Rectal smooth muscle tissue (tissue), 1 donor: Measurements from ENCODE around the gene SEMA6A.

ENCODE experiments used
- H3K27ac ChIP-seq: one replicate; pipeline ENCODE4 v1.7.0; 2013; ENCODE audit warnings: low read depth, low read length, inconsistent platforms
- H3K27me3 ChIP-seq: one replicate; pipeline ENCODE4 v1.7.0; 2013; ENCODE audit warnings: low read length; ENCODE audit not compliant: control insufficient read depth, insufficient read depth
- H3K36me3 ChIP-seq: one replicate; pipeline ENCODE4 v1.7.0; 2013; ENCODE audit warnings: low read length; ENCODE audit not compliant: control insufficient read depth, insufficient read depth
- H3K4me1 ChIP-seq: one replicate; pipeline ENCODE4 v1.7.0; 2013; ENCODE audit warnings: low read length; ENCODE audit not compliant: control insufficient read depth, insufficient read depth
- H3K4me3 ChIP-seq: one replicate; pipeline ENCODE4 v1.7.0; 2013; ENCODE audit warnings: low read length
- H3K9ac ChIP-seq: one replicate; pipeline ENCODE4 v1.7.0; 2013; ENCODE audit warnings: low read length

The SEMA6A gene

GRCh38 chr5:116595498-116595897 is 20.9 kb upstream of the SEMA6A start:
- H3K27me3 ChIP-seq = no peaks in the 10 kb centered on the region
- no peak overlapping the region for H3K9ac ChIP-seq
- H3K27ac ChIP-seq = no peak overlapping the region
- no peaks in the 10 kb centered on the region for H3K4me1 ChIP-seq
- H3K4me3 ChIP-seq = no peak overlapping the region
- no peaks in the 10 kb centered on the region for H3K36me3 ChIP-seq

DNA sequence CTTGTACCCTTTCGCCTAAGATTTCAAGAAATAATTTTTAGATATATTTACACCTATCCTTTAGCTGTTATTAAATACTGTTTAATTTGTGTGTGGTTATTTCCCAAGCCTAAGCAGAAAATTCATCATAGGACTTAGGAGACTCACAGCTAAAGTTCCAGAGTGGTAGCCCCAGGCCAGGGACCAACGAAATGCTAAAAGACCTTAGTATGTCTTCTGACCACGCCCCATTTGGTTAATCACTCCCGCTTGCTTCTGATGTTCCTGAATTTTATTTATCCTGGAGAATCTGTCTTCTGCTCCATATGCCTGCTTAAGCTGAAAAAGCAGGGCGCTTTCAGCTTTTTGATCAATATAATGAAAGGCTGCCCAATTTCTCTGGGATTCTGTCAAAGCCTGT is 18.7 kb upstream of the SEMA6A start:
- no peak overlapping the region for H3K9ac ChIP-seq
- no peaks in the 10 kb centered on the region for H3K27me3 ChIP-seq
- no peak overlapping the region for H3K27ac ChIP-seq
- no peaks in the 10 kb centered on the region for H3K36me3 ChIP-seq
- H3K4me3 ChIP-seq = no peak overlapping the region
- no peaks in the 10 kb centered on the region for H3K4me1 ChIP-seq

DNA sequence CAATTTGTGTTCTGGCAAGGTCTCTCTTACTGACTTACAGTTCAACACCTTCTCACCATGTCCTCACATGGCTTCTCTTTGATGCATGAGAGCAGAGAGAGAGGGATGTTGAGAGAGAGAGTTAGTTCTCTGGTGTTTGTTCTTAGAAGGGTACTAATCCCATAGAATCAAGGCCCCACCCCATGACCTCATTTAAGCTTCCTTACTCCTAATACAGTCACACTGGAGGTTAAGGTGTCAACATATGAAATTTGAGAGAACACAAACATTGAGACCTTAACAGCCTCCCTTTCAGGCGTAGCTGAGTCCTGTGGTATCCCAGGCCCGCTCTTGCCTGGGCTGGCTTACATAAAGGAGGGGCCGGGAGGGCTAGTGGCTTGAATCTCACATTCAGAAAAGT is 10.6 kb upstream of the SEMA6A start:
- H3K4me3 ChIP-seq = no peak overlapping the region
- H3K9ac ChIP-seq = no peak overlapping the region
- H3K27ac ChIP-seq = no peak overlapping the region
- no peaks in the 10 kb centered on the region for H3K27me3 ChIP-seq
- no peaks in the 10 kb centered on the region for H3K36me3 ChIP-seq
- no peaks in the 10 kb centered on the region for H3K4me1 ChIP-seq

- no peak overlapping the region for H3K27ac ChIP-seq
- no peaks in the 10 kb centered on the region for H3K4me1 ChIP-seq
- no peak overlapping the region for H3K9ac ChIP-seq
- H3K27me3 ChIP-seq = no peaks in the 10 kb centered on the region
- no peaks in the 10 kb centered on the region for H3K36me3 ChIP-seq
- no peak overlapping the region for H3K4me3 ChIP-seq
Measured at GRCh38 chr5:116583862-116584222, 9.2 kb upstream of the SEMA6A start.

DNA sequence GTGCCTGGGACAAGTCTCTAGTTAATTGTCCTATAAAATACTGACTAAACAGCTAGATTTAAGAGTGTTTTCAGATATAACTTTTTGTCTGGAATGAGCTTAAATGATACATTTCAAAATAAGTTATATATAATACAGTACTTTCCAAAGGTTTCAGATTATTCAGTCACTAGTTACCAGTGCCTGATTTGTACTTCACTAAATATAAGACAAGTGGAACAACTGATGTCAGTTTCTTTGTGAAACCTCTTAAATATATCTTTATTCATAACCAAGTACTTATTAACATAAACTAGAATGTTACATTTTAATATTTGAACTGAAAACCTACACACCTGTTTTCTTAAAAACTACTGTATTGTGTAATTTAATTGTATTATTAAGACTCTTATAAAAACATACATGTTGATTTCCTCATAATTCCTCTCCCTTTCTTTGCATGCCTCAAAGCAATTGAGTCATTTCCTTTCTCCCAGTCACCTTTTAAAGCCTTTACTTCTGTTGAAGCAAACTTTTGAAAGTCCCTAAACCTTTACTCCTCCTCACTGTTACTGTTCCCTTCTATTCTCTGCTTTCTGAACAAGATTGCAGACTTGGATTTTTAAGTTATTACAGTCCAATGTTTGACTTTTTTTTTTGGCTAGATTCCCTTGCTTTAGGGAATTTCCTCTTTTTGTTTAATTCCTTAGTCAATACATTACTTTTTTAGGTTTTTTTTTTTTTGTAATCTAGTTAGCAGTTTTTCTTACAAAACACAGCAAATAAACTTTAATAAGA is 8.7 kb upstream of the SEMA6A start:
- Histone ChIP-seq H3K27ac (no peak overlapping the region), H3K36me3 (no peaks in the 10 kb centered on the region), H3K27me3 (no peaks in the 10 kb centered on the region), H3K4me1 (no peaks in the 10 kb centered on the region), H3K9ac (no peak overlapping the region), H3K4me3 (no peak overlapping the region)

- no peaks in the 10 kb centered on the region for H3K36me3 ChIP-seq
- no peak overlapping the region for H3K4me3 ChIP-seq
- no peaks in the 10 kb centered on the region for H3K4me1 ChIP-seq
- no peak overlapping the region for H3K9ac ChIP-seq
- no peak overlapping the region for H3K27ac ChIP-seq
- no peaks in the 10 kb centered on the region for H3K27me3 ChIP-seq
Measured at GRCh38 chr5:116581910-116582309, 7.3 kb upstream of the SEMA6A start.

GRCh38 chr5:116579144-116579543 is 4.5 kb upstream of the SEMA6A start:
- Histone ChIP-seq H3K4me1 (peaks cover 2% of the 10 kb centered on the region), H3K27me3 (no peaks in the 10 kb centered on the region), H3K36me3 (no peaks in the 10 kb centered on the region), H3K4me3 (no peak overlapping the region), H3K27ac (no peak overlapping the region), H3K9ac (no peak overlapping the region)

DNA sequence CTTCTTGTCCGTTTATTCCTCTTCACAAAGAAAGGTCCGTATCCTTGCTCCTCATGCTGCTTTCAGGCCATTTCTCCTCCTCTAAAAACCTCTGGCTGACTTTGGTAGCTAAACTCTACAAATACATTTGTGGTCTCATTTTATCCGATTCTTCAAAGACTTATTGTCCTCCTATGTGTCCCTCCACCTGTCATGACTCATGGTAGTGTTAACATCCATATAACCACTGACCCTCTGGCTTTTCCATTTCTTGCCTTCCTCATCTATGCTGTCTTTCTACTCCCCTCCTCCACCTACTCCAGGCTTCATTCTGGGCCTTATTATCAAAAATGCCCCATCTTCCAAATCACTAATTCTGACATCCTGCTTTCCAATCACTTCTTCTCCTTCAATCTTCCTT is 4.1 kb upstream of the SEMA6A start:
- peaks cover 2% of the 10 kb centered on the region for H3K4me1 ChIP-seq
- peaks cover under 1% of the 10 kb centered on the region for H3K27me3 ChIP-seq
- H3K27ac ChIP-seq = no peak overlapping the region
- H3K4me3 ChIP-seq = no peak overlapping the region
- no peak overlapping the region for H3K9ac ChIP-seq
- no peaks in the 10 kb centered on the region for H3K36me3 ChIP-seq

- no peak overlapping the region for H3K9ac ChIP-seq
- H3K4me1 ChIP-seq = peaks cover 2% of the 10 kb centered on the region
- peaks cover 4% of the 10 kb centered on the region for H3K27me3 ChIP-seq
- no peak overlapping the region for H3K4me3 ChIP-seq
- no peaks in the 10 kb centered on the region for H3K36me3 ChIP-seq
- no peak overlapping the region for H3K27ac ChIP-seq
Measured at GRCh38 chr5:116577064-116577788, 2.6 kb upstream of the SEMA6A start.

GRCh38 chr5:116576053-116576713 is 1.6 kb upstream of the SEMA6A start:
- peaks cover 2% of the 10 kb centered on the region for H3K4me1 ChIP-seq
- peaks cover 4% of the 10 kb centered on the region for H3K27me3 ChIP-seq
- H3K36me3 ChIP-seq = no peaks in the 10 kb centered on the region
- peak overlapping the region; percentile 28 for H3K9ac ChIP-seq
- H3K4me3 ChIP-seq = peak overlapping the region; percentile 77
- H3K27ac ChIP-seq = peak overlapping the region; percentile 72

DNA sequence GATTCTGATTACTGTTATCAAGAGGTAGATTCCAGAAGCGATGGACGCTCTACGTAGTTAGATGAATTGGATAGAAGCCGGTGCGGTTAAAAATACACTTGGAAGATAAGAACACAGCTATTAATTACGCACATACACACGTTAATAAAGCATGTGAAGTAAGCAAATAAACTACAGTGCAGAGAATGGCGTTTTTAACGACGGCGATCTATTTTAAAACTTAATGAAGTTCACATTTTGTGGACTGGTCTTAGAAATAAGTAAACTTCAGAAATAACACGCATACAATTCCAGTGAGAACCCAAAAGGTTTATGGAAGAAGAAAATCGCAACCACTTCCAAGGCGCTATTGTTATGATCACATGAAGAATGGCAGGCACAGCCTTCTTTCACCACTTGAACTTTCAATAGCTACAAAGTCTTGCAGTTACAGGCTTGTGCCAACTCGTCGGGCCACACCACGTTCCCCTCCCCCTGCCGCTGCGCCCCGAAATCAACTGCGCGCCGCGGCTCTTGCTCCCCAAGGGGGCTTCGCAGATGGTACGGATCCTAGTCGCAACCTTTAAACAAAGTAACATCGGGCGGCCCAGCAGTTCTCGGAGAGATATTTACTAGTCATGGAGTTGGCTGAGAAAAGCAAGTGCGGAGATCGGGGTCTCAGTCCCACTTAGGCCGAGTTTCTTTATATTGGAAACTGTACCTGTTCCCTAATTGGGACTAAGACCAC is 866 bp upstream of the SEMA6A start:
- no peaks in the 10 kb centered on the region for H3K36me3 ChIP-seq

DNA sequence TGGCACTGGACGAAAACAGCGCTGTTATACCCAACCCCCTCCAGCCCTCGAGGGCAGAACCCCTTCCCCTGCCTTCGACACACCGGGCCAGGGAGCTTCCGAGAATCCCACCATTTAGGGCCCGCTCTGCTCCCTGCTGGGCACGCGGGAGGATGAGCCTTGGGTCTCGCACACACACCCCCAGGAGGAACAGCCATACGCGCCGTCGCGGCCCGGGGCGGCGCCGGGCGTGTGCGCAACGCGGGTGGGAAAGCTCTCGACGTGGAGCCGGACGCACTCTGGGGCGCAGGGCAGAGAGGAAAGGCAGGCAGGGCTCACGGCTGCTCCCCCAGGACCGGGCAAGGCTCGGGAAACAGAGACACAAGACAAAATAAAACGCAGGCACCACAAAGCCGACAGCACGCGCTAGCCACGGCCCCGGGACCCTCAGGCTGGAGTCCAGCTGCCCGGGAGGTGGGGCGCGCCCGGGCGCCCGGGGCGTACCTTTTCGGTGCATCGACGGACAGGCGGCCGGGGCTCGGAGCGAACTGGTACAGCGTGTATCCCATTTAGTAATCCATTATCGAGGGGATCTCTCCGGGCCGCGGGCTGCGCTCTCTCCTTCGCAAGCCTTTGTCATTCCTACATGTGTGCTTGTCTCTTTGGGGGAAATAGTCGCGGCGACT is 789 bp downstream of the SEMA6A start:
- Histone ChIP-seq H3K36me3 (no peaks in the 10 kb centered on the region), H3K4me1 (peaks cover 2% of the 10 kb centered on the region), H3K9ac (peak overlapping the region; percentile 83), H3K27ac (peak overlapping the region; percentile 72), H3K4me3 (peak overlapping the region; percentile 77), H3K27me3 (peaks cover 4% of the 10 kb centered on the region)

More for the DNA sequence above, 866 bp upstream of the SEMA6A start:
- H3K27ac ChIP-seq = peak overlapping the region; percentile 72
- H3K27me3 ChIP-seq = peaks cover 4% of the 10 kb centered on the region
- H3K4me3 ChIP-seq = peak overlapping the region; percentile 77
- peaks cover 2% of the 10 kb centered on the region for H3K4me1 ChIP-seq
- peak overlapping the region; percentile 28 for H3K9ac ChIP-seq
